Measurements from ENCODE around the gene OSBP2.

GRCh38 chr22:30882184-30882717 is 187.6 kb downstream of the OSBP2 start:
- no peak for TF ChIP-seq CTCF (IDR thresholded peaks at IDR 0.05; ENCODE audit: low read length)
- no peak for TF ChIP-seq EZH2 (IDR thresholded peaks at IDR 0.05; ENCODE audit: borderline replicate concordance, low read length)

Data from OCI-LY1 (cell line).